Stimulated activated naive CD4-positive, alpha-beta T cell treated with Interleukin-2 at 50 U/mL for 16 hours (primary cell): ENCODE data around the gene EPHA10.
"Not testable (repeated sequence)": the region's sequence is repeated elsewhere in the genome, so short reads cannot be mapped to it uniquely, and the experiment has no call there.

Experiments
- DNase-seq: peaks from one replicate; lab custom pipeline; 2025; lab: John Stamatoyannopoulos, UW

Gene EPHA10

GRCh38 chr1:37716321-37716720 lies 48.6 kb downstream of the EPHA10 start:
- no peak for DNase-seq

DNA sequence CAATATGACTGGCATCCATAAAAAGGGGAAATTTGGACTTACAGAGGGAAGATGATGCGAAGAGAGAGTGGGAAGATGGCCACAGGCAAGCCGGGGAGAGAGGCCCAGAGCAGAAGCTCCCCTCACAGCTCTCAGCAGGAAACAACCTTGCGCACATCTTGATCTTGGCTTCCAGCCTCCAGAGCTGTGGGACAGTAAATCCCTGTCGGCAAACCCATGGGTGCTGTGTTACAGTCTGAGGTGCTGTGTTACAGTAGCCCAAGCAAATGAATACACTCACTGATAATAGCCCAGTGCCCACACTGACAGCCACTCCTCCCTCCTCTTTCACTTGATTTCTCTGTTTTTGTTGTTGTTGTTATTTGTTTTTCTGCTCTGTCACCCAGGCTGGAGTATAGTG lies 50.2 kb downstream of the EPHA10 start:
- DNase-seq, result no peak

- no peak for DNase-seq
Measured at GRCh38 chr1:37714226-37714625, 50.7 kb downstream of the EPHA10 start.

DNA sequence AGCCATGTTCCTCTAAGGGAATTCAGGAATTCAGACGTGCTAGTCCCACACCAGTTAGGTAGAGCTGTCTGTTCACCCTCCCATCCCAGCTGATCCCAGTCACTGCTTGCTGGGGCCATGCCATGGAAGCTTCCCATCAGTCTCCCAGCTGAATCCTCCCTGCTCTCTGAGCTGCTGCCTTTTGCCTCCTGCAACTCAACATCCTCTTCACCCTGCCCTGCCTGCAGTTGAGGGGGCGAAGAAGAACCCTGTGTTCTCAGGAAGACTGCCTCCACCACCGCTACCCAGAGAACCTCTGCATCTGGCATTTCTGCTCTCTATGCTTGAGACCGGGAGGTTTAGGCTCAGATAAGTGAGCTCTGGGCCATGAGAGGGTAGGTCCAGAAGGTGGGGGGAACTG lies 56.4 kb downstream of the EPHA10 start:
- no peak for DNase-seq

DNA sequence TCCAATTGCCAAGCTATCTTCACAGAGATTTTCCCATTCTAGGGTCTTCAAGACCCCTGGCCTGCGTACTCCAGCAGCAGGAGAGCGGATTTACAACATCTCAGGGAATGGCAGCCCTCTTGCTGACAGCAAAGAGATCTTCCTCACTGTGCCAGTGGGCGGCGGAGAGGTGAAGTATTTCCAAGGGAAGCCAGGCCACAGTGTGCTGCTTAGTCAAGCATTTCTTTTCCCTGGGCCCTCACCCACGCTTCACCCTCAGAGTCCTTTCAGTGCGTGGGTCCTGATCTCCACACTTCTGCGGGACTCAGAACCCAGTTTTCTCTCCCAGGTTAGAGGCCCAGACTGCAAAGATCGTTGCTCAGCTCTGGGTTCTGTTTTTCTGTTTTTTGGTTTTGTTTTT lies 59.5 kb downstream of the EPHA10 start:
- no peak for DNase-seq

GRCh38 chr1:37704966-37705365 lies 60.0 kb downstream of the EPHA10 start:
- no peak for DNase-seq

- DNase-seq, result no peak
Measured at GRCh38 chr1:37703061-37703460, 61.9 kb downstream of the EPHA10 start.

DNA sequence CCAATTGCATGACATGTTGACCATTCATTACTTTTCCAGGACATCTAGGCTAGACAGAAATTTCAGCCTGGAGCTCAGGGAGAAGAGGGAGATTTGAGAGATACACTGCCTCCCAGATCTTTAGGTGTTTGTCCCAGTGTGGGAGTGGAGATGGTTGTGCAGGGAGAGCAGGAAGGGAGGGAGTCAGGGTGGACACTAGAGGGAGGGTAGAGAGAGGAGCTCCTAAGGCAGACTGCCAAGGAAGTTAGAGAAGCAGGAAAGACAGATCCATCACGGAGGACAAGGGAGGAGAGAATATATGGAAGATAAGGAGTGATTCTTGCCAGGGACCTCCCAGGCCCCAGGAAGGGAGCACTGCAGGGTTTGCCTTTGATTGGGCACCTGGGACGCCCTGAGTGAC lies 63.9 kb downstream of the EPHA10 start:
- no peak for DNase-seq

GRCh38 chr1:37699147-37699546 lies 65.8 kb downstream of the EPHA10 start:
- DNase-seq, result no peak

DNA sequence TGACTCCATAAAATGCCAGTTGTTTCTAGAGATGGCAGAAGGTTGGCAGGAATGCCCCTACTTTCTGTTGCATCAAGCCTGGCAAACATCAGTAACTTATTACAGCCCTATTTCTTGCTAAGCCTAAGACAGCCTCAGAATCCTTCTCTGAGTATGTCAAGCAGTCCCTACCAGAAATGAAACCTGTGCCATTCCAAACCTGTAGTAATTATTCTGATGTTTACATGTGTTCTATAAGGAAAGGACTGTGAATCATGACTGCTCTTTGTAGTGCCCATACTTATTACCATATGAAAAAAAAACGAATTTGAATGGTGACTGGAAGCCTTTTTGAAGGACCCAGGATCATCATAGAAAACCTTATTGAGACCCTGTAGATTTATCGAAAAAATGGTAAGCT lies 67.2 kb downstream of the EPHA10 start:
- DNase-seq, result no peak

GRCh38 chr1:37697090-37697489 lies 67.8 kb downstream of the EPHA10 start:
- no peak for DNase-seq

DNA sequence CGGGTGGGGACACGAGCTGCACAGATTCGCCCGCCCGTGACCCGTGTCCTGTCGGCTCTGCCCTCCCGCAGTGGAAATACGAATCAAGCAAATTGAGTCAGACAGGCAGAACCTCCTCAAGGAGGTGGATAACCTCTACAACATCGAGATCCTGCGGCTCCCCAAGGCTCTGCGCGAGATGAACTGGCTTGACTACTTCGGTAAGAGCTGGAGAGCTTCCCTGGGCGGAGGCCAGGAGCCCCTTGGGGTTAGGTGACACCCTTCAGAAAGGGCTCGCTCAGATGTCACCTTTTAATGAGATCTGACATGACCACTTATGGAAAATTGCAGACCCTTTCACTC lies 72.1 kb downstream of the EPHA10 start:
- no peak for DNase-seq

GRCh38 chr1:37692078-37692833 lies 72.7 kb downstream of the EPHA10 start, which contains the start of gene CDCA8:
Gene CDCA8 (plus strand): TSS chr1:37692516. CDS start chr1:37692691, 175 bp downstream.
- peak; percentile 99 for DNase-seq

DNA sequence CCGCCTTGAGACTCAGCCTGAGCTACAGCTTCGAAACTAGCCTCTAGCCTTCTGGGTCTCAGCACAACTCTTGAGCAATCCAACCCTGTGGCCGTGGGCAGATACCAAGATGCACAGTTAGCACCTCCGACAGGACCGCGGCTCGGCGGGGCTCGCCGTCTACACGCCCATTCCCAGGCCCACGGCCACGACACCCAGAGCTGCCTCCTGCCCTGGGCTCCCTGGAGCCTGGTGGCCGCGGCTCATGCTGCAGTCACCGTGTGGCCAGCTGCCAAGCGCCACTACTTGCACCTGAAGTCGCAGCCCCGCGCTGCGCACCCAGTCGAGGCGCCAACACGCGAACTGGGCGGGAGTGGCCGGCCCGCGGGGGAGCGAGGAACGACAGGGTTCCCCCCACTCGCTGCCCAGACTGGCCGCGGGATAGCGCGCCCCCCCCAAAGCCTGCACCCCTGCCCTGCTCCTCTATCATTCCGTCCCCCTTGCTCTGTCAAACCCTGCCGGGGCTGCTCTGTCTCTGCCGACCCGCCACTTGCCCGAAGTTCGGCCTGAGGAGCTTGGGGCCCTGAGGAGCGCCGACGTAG lies 73.3 kb downstream of the EPHA10 start:
- peak; percentile 31 for DNase-seq

DNA sequence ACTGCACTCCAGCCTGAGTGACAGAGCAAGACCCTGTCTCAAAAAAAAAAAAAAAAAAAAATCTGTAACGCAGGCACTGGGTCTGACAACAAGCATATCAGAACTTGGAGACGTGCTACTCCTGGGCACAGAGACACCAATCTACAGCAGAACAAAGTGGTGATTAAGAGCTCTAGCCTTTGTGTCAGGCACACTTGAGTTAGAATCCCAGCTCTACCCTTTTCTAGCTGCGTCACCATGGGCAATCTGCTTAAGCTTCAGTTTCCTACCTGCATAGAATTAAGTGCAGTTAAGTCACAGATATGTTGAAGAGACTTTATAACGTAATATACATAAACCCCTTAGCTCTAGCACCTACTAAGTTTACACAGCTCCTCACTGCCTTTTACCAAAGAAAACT lies 76.0 kb downstream of the EPHA10 start:
- DNase-seq, result no peak

DNA sequence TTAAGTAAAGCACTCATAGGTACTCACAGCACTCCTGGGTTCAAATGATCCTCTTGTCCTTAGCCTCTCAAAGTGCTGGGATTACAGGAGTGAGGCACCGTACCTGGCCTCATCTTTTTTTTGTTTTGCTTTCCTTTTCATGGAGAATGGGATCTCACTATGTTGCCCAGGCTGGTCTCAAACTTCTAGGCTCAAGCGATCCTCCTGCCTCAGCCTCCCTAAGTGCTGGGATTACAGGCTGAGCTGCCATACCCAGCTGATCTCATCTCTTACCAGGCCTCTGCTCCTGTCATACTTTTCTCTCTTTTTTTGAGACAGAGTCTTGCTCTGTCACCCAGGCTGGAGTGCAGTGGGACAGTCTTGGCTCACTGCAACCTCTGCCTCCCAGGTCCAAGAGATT lies 77.2 kb downstream of the EPHA10 start:
- DNase-seq, result not testable (repeated sequence)

GRCh38 chr1:37685722-37686121 lies 79.2 kb downstream of the EPHA10 start:
- no peak for DNase-seq

DNA sequence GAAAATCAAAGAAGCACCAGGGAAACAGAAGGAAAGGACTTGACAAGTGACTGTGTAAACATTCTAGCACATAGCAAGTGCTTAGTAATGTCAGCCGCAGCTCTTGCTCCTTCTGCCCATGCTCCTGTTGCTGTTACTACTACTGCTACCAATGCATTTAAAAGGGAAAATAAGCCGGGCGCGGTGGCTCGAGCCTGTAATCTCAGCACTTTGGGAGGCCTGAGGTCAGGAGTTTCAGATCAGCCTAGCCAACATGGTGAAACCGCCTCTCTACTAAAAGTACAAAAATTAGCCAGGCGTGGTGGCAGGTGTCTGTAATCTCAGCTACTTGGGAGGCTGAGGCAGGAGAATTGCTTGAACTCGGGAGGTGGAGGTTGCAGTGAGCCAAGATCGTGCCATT lies 80.7 kb downstream of the EPHA10 start:
- DNase-seq, result not testable (repeated sequence)

DNA sequence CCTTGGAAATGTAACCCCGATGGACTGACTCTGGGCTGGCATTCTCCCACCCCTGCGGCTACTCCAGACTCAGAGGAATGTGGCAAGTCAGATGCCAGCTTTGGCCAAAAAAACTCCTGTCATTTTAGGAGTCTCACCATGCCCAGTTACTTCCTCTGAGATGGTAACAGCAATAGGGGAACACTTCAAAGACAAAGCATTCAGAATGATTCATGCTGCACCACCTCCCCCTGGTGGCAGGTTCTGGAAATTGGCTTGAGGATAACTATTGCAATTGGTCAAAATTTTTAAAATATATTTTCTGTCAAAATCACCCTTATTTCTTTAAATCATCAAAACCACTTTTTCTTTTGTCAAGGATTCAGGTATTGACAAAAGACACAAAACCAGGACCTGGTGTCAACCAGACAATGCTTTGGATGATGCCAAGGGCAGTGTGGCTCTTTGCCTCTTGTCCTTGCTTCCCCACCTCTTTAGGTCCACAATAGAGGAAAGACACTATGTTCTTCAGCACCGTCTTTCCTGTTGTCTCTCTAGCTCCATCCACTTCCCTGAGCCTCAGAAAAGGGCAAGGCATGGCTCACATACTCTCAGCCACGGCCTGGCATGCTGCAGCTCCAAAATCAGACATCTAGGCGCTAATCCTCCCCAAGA lies 82.5 kb downstream of the EPHA10 start:
- DNase-seq, result peak; percentile 59

- DNase-seq, result no peak
Measured at GRCh38 chr1:37680933-37681332, 84.0 kb downstream of the EPHA10 start.

DNA sequence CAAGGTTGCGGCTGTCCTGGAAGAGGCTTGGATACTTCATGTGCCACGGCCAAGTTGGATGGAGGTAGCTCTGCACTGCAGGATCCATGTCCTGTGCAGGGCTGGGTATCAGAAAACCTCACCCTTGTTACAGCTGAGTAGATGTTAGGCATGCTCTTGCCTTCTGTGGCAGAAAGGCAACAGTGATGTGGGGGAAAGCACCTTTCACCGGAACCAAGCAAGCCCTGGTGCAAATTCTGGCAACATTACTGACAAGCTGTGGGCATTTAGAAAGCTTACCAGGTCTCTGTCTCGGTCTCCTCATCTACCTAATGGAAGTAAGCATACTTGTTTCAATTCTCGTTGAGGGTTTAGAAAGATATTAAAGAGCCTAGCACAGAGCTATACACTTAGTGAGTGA lies 87.1 kb downstream of the EPHA10 start:
- no peak for DNase-seq

DNA sequence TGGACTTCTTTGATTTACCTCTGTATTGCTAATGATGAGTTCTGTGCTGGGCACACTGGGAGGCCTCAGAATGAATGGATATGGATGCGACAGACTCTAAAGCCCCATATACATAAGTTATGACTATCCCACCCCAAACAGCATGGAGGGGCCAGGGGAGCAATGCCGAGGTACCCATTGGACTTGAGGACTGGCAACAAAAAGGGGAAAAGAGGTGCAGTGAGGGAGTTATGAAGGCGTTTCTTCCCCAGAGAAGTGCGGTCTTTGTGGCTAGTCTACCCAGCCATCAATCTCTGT lies 87.8 kb downstream of the EPHA10 start:
- no peak for DNase-seq

DNA sequence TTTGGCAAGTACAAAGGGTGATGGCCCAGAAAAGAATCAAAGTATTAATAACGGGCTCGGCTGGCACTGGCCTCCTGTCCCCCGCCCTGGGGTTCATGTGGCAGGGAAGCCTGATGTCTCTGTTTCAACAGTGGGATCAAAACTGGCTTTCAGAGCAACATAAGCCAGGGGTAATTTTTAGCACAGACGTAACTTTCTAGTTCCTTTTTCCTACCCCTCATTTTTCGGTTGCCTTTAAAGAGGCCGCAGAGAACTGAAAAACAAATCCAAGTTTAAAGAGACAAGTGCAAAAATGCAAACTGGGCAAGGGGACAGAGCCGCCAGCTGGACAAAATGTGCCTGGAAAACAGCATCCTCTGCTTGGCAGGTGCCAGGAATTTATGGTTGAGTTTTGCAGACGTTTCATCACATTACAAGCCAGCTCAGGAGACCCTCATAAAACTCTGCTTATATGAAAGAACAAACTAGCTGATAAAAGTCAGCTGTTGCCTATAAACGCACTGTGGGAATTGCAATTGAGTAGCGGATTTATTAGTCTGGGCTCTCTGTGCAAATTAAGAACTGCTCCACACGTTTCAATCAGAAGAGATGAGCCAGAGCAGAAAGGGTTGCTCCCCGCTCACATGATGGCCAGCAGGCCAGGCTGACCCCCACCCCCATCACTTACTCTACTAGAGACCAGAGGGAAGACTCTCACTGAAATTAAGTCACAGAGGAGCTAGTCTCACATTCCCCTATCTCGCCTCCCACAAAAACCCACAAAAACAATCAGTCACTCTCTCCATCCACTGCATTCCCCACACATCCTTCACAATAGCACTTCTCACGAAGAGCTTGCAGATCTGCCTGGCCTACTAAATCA lies 88.4 kb downstream of the EPHA10 start:
- DNase-seq, result no peak
